IMR-90 (cell line): ENCODE measurements around the gene RRAGC. TPM values are rescaled to one million over a fixed set of nuclear protein-coding genes. Genes with fewer than 3 reads are reported as not detected.

Experiments used
- ELK1 ChIP-seq: fragments of 150-350 bp; IDR thresholded peaks from 2 replicates; pipeline ENCODE4 v1.6.1; 2016; ENCODE audit warnings: low read depth, mild to moderate bottlenecking, low read length, moderate library complexity, borderline replicate concordance
- NFE2L2 ChIP-seq: fragments of 150-350 bp; IDR thresholded peaks from 2 replicates; pipeline ENCODE4 v1.6.1; 2016; ENCODE audit warnings: low read depth, mild to moderate bottlenecking, low read length
- POLR2A ChIP-seq: IDR thresholded peaks from 2 replicates; pipeline ENCODE4 v1.6.1; 2012; ENCODE audit warnings: mild to moderate bottlenecking, low read depth, low read length
- RFX5 ChIP-seq: IDR thresholded peaks from 2 replicates; pipeline ENCODE4 v1.8.0; 2012; ENCODE audit warnings: low read depth, mild to moderate bottlenecking, low read length, moderate library complexity
- polyA plus RNA-seq, 3 experiments: library from polyadenylated mRNA; depleted of rRNA; stranded (reverse); fragments of >200 nt; gene quantifications; 2 replicates each; pipeline ENCODE4 v1.2.3, GENCODE V29; 2012; ENCODE audit warnings: low replicate concordance in 1 of 3
- total RNA-seq: library from RNA; depleted of rRNA; stranded (reverse); fragments of >200 nt; gene quantifications from 2 replicates; pipeline ENCODE4 v1.2.3, GENCODE V29; 2012
- TF ChIP-seq, protein P1 (sequence below): fragments of 150-350 bp; IDR thresholded peaks from 2 replicates; pipeline ENCODE4 v1.6.1; 2017; ENCODE audit warnings: mild to moderate bottlenecking, antibody characterized with exemption, low read length, low read depth

RRAGC gene
- total and polyA plus RNA-seq, 2 of the 4 experiments (the other 2 are of a cell fraction), result 7.2 to 12.2 TPM

GRCh38 chr1:38859561-38860453 lies at the start of gene RRAGC (continued):
- TF ChIP-seq NFE2L2 (0 out of 2 replicates have a peak, but pooled peaks have one; percentile 10), POLR2A (peak; percentile 64), ELK1 (no peak), RFX5 (no peak)
- TF ChIP-seq, protein P1, sequence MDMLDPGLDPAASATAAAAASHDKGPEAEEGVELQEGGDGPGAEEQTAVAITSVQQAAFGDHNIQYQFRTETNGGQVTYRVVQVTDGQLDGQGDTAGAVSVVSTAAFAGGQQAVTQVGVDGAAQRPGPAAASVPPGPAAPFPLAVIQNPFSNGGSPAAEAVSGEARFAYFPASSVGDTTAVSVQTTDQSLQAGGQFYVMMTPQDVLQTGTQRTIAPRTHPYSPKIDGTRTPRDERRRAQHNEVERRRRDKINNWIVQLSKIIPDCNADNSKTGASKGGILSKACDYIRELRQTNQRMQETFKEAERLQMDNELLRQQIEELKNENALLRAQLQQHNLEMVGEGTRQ, result peak; percentile 100
